ENCODE data around the gene IL1RAPL2.
"Not testable (repeated sequence)": the region's sequence is repeated elsewhere in the genome, so short reads cannot be mapped to it uniquely, and the experiment has no call there.

Gene IL1RAPL2

GRCh38 chrX:105168577-105168976, 602.6 kb downstream of the IL1RAPL2 start:
- DNase-seq (ENCODE audit: low spot score) = no peak

- DNase-seq (ENCODE audit: low spot score) = no peak
Observed at GRCh38 chrX:105173071-105173470, 607.1 kb downstream of the IL1RAPL2 start.

- no peak for DNase-seq (ENCODE audit: low spot score)
Observed at GRCh38 chrX:105179644-105180043, 613.6 kb downstream of the IL1RAPL2 start.

- DNase-seq (ENCODE audit: low spot score) = no peak
Observed at GRCh38 chrX:105189093-105189492, 623.1 kb downstream of the IL1RAPL2 start.

GRCh38 chrX:105190252-105190853, 624.4 kb downstream of the IL1RAPL2 start:
- peak; percentile 6 for DNase-seq (ENCODE audit: low spot score)

GRCh38 chrX:105191878-105192277, 625.9 kb downstream of the IL1RAPL2 start:
- DNase-seq (ENCODE audit: low spot score) = peak; percentile 6

GRCh38 chrX:105209406-105209805, 643.4 kb downstream of the IL1RAPL2 start:
- DNase-seq (ENCODE audit: low spot score) = no peak

- no peak for DNase-seq (ENCODE audit: low spot score)
Observed at GRCh38 chrX:105210258-105210657, 644.3 kb downstream of the IL1RAPL2 start.

GRCh38 chrX:105211066-105211575, 645.1 kb downstream of the IL1RAPL2 start:
- DNase-seq (ENCODE audit: low spot score) = no peak

GRCh38 chrX:105219454-105220401, 653.7 kb downstream of the IL1RAPL2 start:
- no peak for DNase-seq (ENCODE audit: low spot score)

GRCh38 chrX:105220636-105221035, 654.6 kb downstream of the IL1RAPL2 start, which contains the start of gene TEX13A:
Gene TEX13A (minus strand): TSS chrX:105220694. CDS start chrX:105220397, 297 bp downstream.
- no peak for DNase-seq (ENCODE audit: low spot score)

- DNase-seq (ENCODE audit: low spot score) = no peak
Observed at GRCh38 chrX:105221374-105221773, 655.4 kb downstream of the IL1RAPL2 start.

- no peak for DNase-seq (ENCODE audit: low spot score)
Observed at GRCh38 chrX:105226499-105226898, 660.5 kb downstream of the IL1RAPL2 start.

- DNase-seq (ENCODE audit: low spot score) = no peak
Observed at GRCh38 chrX:105228602-105229001, 662.6 kb downstream of the IL1RAPL2 start.

GRCh38 chrX:105229146-105229545, 663.1 kb downstream of the IL1RAPL2 start:
- no peak for DNase-seq (ENCODE audit: low spot score)

- DNase-seq (ENCODE audit: low spot score) = not testable (repeated sequence)
Observed at GRCh38 chrX:105237407-105237806, 671.4 kb downstream of the IL1RAPL2 start.

GRCh38 chrX:105241056-105241455, 675.1 kb downstream of the IL1RAPL2 start:
- DNase-seq (ENCODE audit: low spot score) = no peak

- DNase-seq (ENCODE audit: low spot score) = no peak
Observed at GRCh38 chrX:105260291-105261043, 694.5 kb downstream of the IL1RAPL2 start.

- DNase-seq (ENCODE audit: low spot score) = no peak
Observed at GRCh38 chrX:105263171-105263570, 697.2 kb downstream of the IL1RAPL2 start.

GRCh38 chrX:105263801-105264200, 697.8 kb downstream of the IL1RAPL2 start:
- no peak for DNase-seq (ENCODE audit: low spot score)

GRCh38 chrX:105265093-105265492, 699.1 kb downstream of the IL1RAPL2 start:
- no peak for DNase-seq (ENCODE audit: low spot score)

- DNase-seq (ENCODE audit: low spot score) = no peak
Observed at GRCh38 chrX:105266456-105266855, 700.5 kb downstream of the IL1RAPL2 start.
